DND-41 (cell line): Measurements from ENCODE around the gene GALNTL6.

Experiments used
- CTCF ChIP-seq: IDR thresholded peaks from 2 replicates; pipeline ENCODE4 v1.5.1; 2012; ENCODE audit warnings: borderline replicate concordance, low read length, moderate library complexity, mild to moderate bottlenecking; ENCODE audit not compliant: poor library complexity, severe bottlenecking; ENCODE audit errors: extremely low read depth
- EZH2 ChIP-seq: IDR thresholded peaks from 3 replicates; pipeline ENCODE4 v1.6.1; 2012; ENCODE audit warnings: borderline replicate concordance, low read depth, mild to moderate bottlenecking, moderate library complexity, low read length, inconsistent platforms; ENCODE audit not compliant: severe bottlenecking

- TF ChIP-seq CTCF (no peak), EZH2 (no peak)
Measured at GRCh38 chr4:172124656-172125308, 311.6 kb downstream of the GALNTL6 start.
